Measurements from ENCODE around the gene TPRG1L. TPM values are rescaled to one million over a fixed set of nuclear protein-coding genes. Genes with fewer than 3 reads are reported as not detected.

TPRG1L gene
- total RNA-seq, 1 donor from 2014 or later = 10.6 TPM

- Histone ChIP-seq H3K4me2 (no peak overlapping the region), H3K36me3 (no peaks in the 10 kb centered on the region)
- no peaks in the 10 kb centered on the region for H3K4me1 Mint-ChIP-seq
These were observed 11.3 kb downstream of the TPRG1L start for GRCh38 chr1:3636080-3636479.

GRCh38 chr1:3636531-3636930, 11.7 kb downstream of the TPRG1L start:
- H3K36me3 Mint-ChIP-seq = peaks cover 11% of the 10 kb centered on the region
- no peaks in the 10 kb centered on the region for H3K4me1 Mint-ChIP-seq

More at GRCh38 chr1:3636080-3636479, 11.3 kb downstream of the TPRG1L start:
- H3K27me3 Mint-ChIP-seq (ENCODE audit: insufficient read depth, low read depth) = no peaks in the 10 kb centered on the region
- no peaks in the 10 kb centered on the region for H3K9me3 Mint-ChIP-seq
- no peaks in the 10 kb centered on the region for H3K79me2 ChIP-seq (ENCODE audit: low read depth)
- no peak overlapping the region for H3K27ac ChIP-seq
- H3K4me3 Mint-ChIP-seq = no peak overlapping the region
- no peaks in the 10 kb centered on the region for H4K20me1 ChIP-seq (ENCODE audit: low read depth)
- no peaks in the 10 kb centered on the region for H3K9me3 ChIP-seq (ENCODE audit: low read depth)
- H3K36me3 Mint-ChIP-seq = peaks cover 11% of the 10 kb centered on the region
- H3K27ac Mint-ChIP-seq = no peak overlapping the region
- H3K9ac ChIP-seq = no peak overlapping the region
- no peak for DNase-seq (ENCODE audit: low spot score)
- no peaks in the 10 kb centered on the region for H3K27me3 ChIP-seq
- TF ChIP-seq CTCF (IDR thresholded peaks at IDR 0.05) = no peak
- TF ChIP-seq EZH2phosphoT487 (IDR thresholded peaks at IDR 0.05) = no peak
- no peak for TF ChIP-seq EZH2 (IDR thresholded peaks at IDR 0.05)
- H3F3A ChIP-seq (ENCODE audit: low read depth) = peaks cover 14% of the 10 kb centered on the region
- H3K4me1 ChIP-seq = peaks cover 11% of the 10 kb centered on the region
- no peak overlapping the region for H3K4me3 ChIP-seq
- no peak overlapping the region for H2AFZ ChIP-seq (replicated peaks)

GRCh38 chr1:3638027-3638426, 13.2 kb downstream of the TPRG1L start:
- H3K9me3 Mint-ChIP-seq = no peaks in the 10 kb centered on the region
- H3K36me3 Mint-ChIP-seq = peaks cover 15% of the 10 kb centered on the region
- Histone ChIP-seq H3K27me3 (no peaks in the 10 kb centered on the region), H4K20me1 (ENCODE audit: low read depth) (peaks cover 7% of the 10 kb centered on the region), H3K9ac (no peak overlapping the region), H3K27ac (no peak overlapping the region), H3K9me3 (ENCODE audit: low read depth) (no peaks in the 10 kb centered on the region), H2AFZ (replicated peaks) (no peak overlapping the region), H3K36me3 (no peaks in the 10 kb centered on the region), H3K4me1 (no peaks in the 10 kb centered on the region), H3K79me2 (ENCODE audit: low read depth) (no peaks in the 10 kb centered on the region), H3K4me2 (no peak overlapping the region), H3F3A (ENCODE audit: low read depth) (no peaks in the 10 kb centered on the region), H3K4me3 (no peak overlapping the region)
- peaks cover 2% of the 10 kb centered on the region for H3K27me3 Mint-ChIP-seq (ENCODE audit: insufficient read depth, low read depth)
- no peaks in the 10 kb centered on the region for H3K4me1 Mint-ChIP-seq
- TF ChIP-seq EZH2 (IDR thresholded peaks at IDR 0.05) (no peak), EZH2phosphoT487 (IDR thresholded peaks at IDR 0.05) (no peak)
- DNase-seq (ENCODE audit: low spot score) = no peak
- H3K4me3 Mint-ChIP-seq = no peak overlapping the region
- no peak overlapping the region for H3K27ac Mint-ChIP-seq

More at GRCh38 chr1:3636531-3636930, 11.7 kb downstream of the TPRG1L start:
- Histone ChIP-seq H3K79me2 (ENCODE audit: low read depth) (no peaks in the 10 kb centered on the region), H3K36me3 (no peaks in the 10 kb centered on the region), H3F3A (ENCODE audit: low read depth) (peaks cover 10% of the 10 kb centered on the region), H3K4me3 (no peak overlapping the region), H3K4me2 (no peak overlapping the region), H3K4me1 (peaks cover 8% of the 10 kb centered on the region), H2AFZ (replicated peaks) (no peak overlapping the region), H3K27ac (no peak overlapping the region), H3K9ac (no peak overlapping the region), H4K20me1 (ENCODE audit: low read depth) (peaks cover under 1% of the 10 kb centered on the region), H3K9me3 (ENCODE audit: low read depth) (no peaks in the 10 kb centered on the region), H3K27me3 (no peaks in the 10 kb centered on the region)
- H3K4me3 Mint-ChIP-seq = no peak overlapping the region
- peak overlapping the region; percentile 3 for H3K27ac Mint-ChIP-seq
- H3K9me3 Mint-ChIP-seq = no peaks in the 10 kb centered on the region
- TF ChIP-seq CTCF (IDR thresholded peaks at IDR 0.05) (no peak), EZH2 (IDR thresholded peaks at IDR 0.05) (no peak), EZH2phosphoT487 (IDR thresholded peaks at IDR 0.05) (no peak)
- DNase-seq (ENCODE audit: low spot score) = no peak
- H3K27me3 Mint-ChIP-seq (ENCODE audit: insufficient read depth, low read depth) = peaks cover 2% of the 10 kb centered on the region

- no peaks in the 10 kb centered on the region for H3K4me1 ChIP-seq
- H3K27me3 ChIP-seq = no peaks in the 10 kb centered on the region
- no peak overlapping the region for H3K9ac ChIP-seq
- no peaks in the 10 kb centered on the region for H3K9me3 ChIP-seq (ENCODE audit: low read depth)
- no peaks in the 10 kb centered on the region for H3K36me3 ChIP-seq
- Mint-ChIP-seq H3K27me3 (ENCODE audit: insufficient read depth, low read depth) (peaks cover 2% of the 10 kb centered on the region), H3K9me3 (no peaks in the 10 kb centered on the region), H3K4me3 (no peak overlapping the region), H3K4me1 (no peaks in the 10 kb centered on the region), H3K36me3 (peaks cover 15% of the 10 kb centered on the region), H3K27ac (no peak overlapping the region)
- H3K4me2 ChIP-seq = no peak overlapping the region
- no peak for TF ChIP-seq CTCF (IDR thresholded peaks at IDR 0.05)
- TF ChIP-seq EZH2phosphoT487 (IDR thresholded peaks at IDR 0.05) = no peak
- no peak for TF ChIP-seq EZH2 (IDR thresholded peaks at IDR 0.05)
- H4K20me1 ChIP-seq (ENCODE audit: low read depth) = peaks cover 7% of the 10 kb centered on the region
- H2AFZ ChIP-seq (replicated peaks) = no peak overlapping the region
- H3F3A ChIP-seq (ENCODE audit: low read depth) = no peaks in the 10 kb centered on the region
- no peak overlapping the region for H3K27ac ChIP-seq
- DNase-seq (ENCODE audit: low spot score) = no peak
- no peak overlapping the region for H3K4me3 ChIP-seq
- H3K79me2 ChIP-seq (ENCODE audit: low read depth) = no peaks in the 10 kb centered on the region
These were observed 13.9 kb downstream of the TPRG1L start for GRCh38 chr1:3638676-3639075.

Data from neural progenitor cell (in vitro differentiated cells).